ENCODE measurements around the gene MYL7. TPM values are rescaled to one million over a fixed set of nuclear protein-coding genes. Genes with fewer than 3 reads are reported as not detected.

The MYL7 gene
- polyA plus RNA-seq, 3 donors: 0.15 to 57.8 (median 0.18) TPM

- H3K27ac ChIP-seq (ENCODE audit: low read depth, low read length): no peak overlapping the region
- WGBS, 3 donors: 70 to 76% (median 76%) methylated on average over 3 of the region's 3 CpGs
Measured at GRCh38 chr7:44154703-44155102, 13.6 kb upstream of the MYL7 start.

GRCh38 chr7:44153948-44154335 lies 12.8 kb upstream of the MYL7 start:
- 91 to 95% (median 93%) methylated on average over 5 of the region's 5 CpGs for WGBS, 3 donors
- H3K27ac ChIP-seq (ENCODE audit: low read depth, low read length): no peak overlapping the region

- H3K27ac ChIP-seq (ENCODE audit: low read depth, low read length): no peak overlapping the region
- WGBS, 3 donors: 80 to 86% (median 84%) methylated on average over 22 of the region's 22 CpGs
Measured at GRCh38 chr7:44152971-44153947, 12.1 kb upstream of the MYL7 start.

GRCh38 chr7:44151956-44152355 lies 10.8 kb upstream of the MYL7 start:
- WGBS, 3 donors: 94 to 98% (median 95%) methylated on average over 9 of the region's 9 CpGs
- no peak overlapping the region for H3K27ac ChIP-seq (ENCODE audit: low read depth, low read length)

DNA sequence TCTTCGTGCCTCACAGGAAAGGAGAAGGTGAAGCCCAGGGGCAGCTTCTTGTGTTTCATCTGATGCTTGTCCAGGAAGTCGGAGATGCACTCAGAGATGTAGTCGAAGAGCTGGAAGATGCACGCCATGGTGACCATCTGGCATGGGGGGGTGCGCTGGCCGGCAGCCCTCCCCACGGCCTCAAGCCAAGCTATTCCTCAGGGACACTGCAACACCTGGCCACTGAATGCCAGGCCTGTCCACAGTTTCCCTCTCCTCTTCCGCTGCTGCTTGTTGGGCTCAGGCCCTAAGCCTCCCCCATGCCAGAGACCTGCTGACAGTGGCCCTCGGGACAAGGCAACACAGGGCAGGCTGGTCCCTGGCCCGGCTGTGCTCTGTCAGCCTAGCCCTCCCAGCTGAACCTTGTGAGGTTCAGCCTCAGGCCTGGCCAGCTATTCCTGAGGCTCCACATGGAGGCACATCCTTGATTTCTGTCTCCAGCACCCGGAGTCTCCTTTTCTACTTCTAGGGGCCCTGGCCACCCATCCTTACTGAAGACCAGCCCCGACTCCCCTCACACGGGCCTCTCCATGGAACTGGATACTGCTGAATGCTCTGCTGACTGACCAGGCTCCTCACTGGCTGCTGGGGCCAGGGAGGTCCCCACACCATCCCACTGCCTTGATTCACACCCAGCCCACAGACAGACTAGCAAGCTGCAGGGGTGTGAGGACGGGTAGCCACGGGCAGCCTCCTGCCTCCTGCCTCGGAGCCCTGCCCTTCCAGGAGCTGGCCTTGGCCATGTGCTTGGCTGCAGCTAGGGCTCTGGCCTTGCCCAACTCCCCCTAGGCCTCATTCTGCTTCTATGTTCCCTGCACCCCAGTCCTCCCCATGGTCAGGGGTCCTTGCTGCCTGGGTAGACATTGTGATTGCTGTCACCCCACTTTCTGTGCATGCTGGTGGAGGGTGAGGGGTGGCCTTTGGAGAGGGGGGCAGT lies 10.1 kb upstream of the MYL7 start:
- 87 to 89% (median 89%) methylated on average over 16 of the region's 16 CpGs for WGBS, 3 donors
- no peak overlapping the region for H3K27ac ChIP-seq (ENCODE audit: low read depth, low read length)

DNA sequence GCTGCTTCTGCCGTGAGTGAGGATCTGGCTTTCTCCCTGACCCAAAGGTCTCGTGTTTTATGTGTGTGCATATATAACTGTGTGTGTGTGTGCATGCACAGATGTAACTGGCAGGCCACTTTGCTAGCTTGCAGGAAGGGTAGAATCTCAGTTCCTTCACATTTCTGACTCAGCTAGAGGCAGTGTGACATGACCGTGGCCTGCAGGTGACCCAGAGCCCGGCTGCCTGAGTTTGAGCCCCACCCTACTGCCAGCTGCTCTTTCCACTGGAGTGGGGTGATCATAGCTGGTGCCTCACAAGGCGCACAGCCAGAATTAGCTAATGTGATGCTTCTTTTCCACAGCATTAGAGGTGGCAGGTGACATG lies 9.3 kb upstream of the MYL7 start:
- no peak overlapping the region for H3K27ac ChIP-seq (ENCODE audit: low read depth, low read length)
- WGBS, 3 donors: 63 to 77% (median 73%) methylated on average over 5 of the region's 5 CpGs

DNA sequence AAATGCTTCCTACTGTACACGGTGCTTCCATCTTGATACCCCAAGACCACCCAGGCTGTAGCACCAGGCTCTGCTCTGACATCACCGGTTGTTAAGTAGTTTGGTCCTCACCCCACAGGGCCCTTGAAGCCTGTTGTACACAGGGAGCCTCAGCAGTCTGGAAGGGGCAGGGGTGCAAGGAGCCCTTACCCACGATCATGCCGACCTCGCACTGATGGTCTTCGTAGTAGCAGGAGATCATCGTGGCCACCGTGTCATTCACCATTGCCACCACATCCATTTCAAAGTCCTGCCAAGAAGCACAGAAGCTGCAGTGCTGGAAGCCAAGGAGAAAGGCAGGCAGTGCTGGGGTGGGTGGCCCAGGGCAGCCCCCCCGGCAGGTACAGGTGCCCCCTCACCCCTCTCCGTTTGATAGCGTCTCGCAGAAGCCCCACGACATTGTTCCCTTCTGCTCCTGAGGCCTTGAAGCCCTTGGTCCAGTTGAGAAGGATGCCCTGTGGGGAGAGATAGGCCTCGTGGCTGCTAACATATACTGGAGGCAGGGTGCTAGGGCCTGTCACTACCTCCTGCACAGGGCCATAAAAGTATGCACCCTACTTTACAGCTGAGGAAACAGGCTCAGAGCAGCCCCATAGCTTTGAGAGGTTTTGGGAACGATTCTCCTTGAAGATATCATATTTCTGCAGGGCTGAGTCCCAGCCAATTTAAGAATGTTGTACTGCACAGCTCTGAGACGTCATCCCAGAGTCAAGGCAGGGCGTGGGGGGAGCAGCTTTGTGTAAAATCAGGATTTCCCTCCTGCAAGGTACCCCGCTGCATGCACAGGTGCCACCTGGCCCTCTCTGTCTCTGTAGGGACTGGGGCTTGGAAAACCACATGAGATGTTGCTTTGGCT lies 8.7 kb upstream of the MYL7 start:
- WGBS, 3 donors: 81 to 84% (median 83%) methylated on average over 18 of the region's 18 CpGs
- no peak overlapping the region for H3K27ac ChIP-seq (ENCODE audit: low read depth, low read length)

GRCh38 chr7:44148961-44149536 lies 7.9 kb upstream of the MYL7 start:
- H3K27ac ChIP-seq (ENCODE audit: low read depth, low read length): no peak overlapping the region
- WGBS, 3 donors: 85 to 90% (median 87%) methylated on average over 9 of the region's 9 CpGs

GRCh38 chr7:44148166-44148565 lies 7.0 kb upstream of the MYL7 start:
- no peak overlapping the region for H3K27ac ChIP-seq (ENCODE audit: low read depth, low read length)
- 79 to 84% (median 81%) methylated on average over 2 of the region's 2 CpGs for WGBS, 3 donors

DNA sequence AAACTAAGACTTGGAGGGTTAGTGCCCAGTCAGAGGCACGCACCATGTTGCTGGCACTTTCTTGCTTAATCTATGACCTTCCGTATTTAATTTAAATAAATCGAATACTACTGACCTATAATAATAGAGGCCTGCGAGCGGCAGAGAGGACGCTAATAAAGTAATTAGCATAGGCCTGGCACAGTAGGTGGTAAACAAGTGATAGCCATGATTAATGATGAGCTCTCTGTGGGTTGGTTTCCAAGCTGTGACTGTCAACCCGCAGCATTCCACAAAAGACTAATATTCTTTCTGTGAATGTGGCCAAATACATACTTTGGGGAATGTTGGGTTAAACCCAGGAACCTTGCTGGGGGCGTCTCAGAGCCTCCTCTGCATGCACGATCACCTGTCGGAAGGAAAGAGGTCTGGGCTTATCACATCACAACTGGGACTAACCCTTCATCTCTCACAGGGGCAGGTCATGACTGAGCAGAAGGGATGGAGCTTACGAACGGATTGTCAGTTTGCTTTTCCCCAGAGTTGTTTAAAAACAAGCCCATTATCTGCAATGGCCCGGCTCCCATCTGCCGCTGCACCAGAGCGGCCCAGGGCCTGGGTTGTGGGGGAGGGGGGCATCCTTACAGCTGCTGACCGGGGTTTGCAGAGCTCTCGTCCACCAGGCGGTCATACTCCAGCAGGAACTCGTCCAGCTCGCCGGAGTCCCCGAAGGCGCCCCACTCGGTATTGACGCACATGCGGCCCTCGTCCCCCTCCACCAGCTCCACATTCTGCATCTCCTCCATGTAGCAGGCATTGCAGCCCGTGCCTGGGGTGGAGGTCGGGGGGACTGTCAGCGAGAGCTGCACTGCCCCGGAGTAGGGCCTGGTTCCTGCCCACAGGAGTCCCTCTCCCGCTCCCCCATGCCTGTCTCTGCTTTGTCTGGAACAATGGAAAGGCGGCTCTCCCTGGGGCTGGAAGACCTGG lies 6.2 kb upstream of the MYL7 start:
- 49 to 70% (median 68%) methylated on average over 33 of the region's 33 CpGs for WGBS, 3 donors
- no peak overlapping the region for H3K27ac ChIP-seq (ENCODE audit: low read depth, low read length)

GRCh38 chr7:44145969-44146911 lies 5.1 kb upstream of the MYL7 start:
- no peak overlapping the region for H3K27ac ChIP-seq (ENCODE audit: low read depth, low read length)
- 14 to 23% (median 16%) methylated on average over 51 to 65 of the region's 65 CpGs for WGBS, 3 donors

GRCh38 chr7:44145479-44145968 lies 4.4 kb upstream of the MYL7 start:
- H3K27ac ChIP-seq (ENCODE audit: low read depth, low read length): no peak overlapping the region
- 12 to 17% (median 12%) methylated on average over 41 to 53 of the region's 53 CpGs for WGBS, 3 donors

GRCh38 chr7:44144968-44145478 lies 3.9 kb upstream of the MYL7 start:
- 72 to 74% (median 73%) methylated on average over 28 to 31 of the region's 31 CpGs for WGBS, 3 donors

GRCh38 chr7:44144426-44144967 lies 3.4 kb upstream of the MYL7 start:
- WGBS, 3 donors: 90 to 92% (median 91%) methylated on average over 6 of the region's 6 CpGs
- H3K27ac ChIP-seq (ENCODE audit: low read depth, low read length): no peak overlapping the region

More at GRCh38 chr7:44144968-44145478, 3.9 kb upstream of the MYL7 start:
- H3K27ac ChIP-seq (ENCODE audit: low read depth, low read length): no peak overlapping the region

DNA sequence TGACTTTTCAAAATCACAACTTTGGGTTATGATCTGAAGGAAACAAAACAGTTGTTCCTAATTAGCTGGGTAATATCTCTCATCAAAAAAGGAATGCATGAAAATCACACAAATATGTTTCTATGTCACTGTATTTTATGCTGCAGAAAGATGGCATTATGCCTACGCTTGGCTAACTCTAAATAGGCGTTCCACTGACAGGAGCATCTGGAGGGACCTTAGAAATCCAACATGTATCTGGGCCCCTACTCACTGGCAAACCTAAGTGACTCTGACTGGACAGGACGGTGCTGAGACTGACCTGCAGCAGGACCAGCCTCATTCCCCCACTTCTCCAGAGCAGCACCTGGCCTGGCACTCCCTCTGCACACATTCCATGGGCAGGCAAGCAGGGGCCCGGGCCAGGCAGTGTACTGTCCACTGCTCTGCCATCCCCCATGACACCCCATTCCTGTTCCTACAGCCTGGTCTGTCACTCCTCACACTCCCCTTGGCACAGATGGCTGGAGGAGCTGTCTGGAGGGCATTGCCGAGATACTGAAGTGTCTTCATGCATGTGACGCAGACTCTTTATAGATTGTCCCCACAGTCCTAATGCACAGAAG lies 2.6 kb upstream of the MYL7 start:
- H3K27ac ChIP-seq (ENCODE audit: low read depth, low read length): no peak overlapping the region
- WGBS, 3 donors: 75 to 87% (median 82%) methylated on average over 6 of the region's 6 CpGs
